GM19372 (cell line): ENCODE results near the gene PCOLCE2.
A peak's percentile ranks its signal among the peaks of the same experiment; 100 is the strongest.

Source experiments
- ATAC-seq: cut with Tn5 transposase; IDR thresholded peaks from one replicate; pipeline ENCODE4 v1.9.1; 2021; ENCODE audit warnings: mild to moderate bottlenecking, low read depth, moderate library complexity; ENCODE audit not compliant: unreplicated experiment

Gene PCOLCE2

DNA sequence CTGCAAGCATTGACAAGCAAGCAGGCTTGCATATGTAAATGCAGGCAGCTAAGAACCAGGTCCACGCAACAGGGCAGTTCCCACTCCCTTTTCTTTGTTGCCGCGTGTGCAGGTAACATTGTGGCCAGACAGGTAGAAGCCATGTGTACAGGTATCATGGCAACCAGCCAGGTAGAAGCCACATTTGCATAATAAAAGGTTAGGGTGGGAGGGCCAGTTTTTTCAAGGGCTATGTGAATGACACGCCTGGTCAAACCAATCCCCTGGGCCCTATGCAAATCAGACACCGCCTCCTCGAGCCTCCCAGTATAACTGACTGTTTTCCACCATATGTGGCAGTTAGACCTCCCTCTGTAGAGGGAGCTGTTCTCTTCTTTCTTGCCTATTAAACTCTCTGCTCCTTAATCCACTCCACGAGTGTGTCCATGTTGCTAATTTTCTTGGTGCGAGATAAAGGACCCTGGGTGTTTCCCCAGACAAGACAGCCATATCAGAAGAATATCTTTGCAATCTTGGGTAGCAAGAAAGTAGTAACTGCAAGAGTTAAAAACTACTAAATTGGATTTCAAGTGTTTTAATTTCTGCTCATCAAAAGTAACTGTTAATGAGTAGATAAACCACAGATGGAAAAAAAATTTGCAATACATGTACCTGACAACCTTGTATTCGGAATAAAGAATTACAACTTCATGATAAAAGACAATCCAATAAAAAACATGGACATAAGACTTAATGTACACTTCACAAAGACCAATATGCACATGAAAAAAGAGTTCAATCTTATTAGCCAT, 21.8 kb downstream of the PCOLCE2 start:
- no peak for ATAC-seq

DNA sequence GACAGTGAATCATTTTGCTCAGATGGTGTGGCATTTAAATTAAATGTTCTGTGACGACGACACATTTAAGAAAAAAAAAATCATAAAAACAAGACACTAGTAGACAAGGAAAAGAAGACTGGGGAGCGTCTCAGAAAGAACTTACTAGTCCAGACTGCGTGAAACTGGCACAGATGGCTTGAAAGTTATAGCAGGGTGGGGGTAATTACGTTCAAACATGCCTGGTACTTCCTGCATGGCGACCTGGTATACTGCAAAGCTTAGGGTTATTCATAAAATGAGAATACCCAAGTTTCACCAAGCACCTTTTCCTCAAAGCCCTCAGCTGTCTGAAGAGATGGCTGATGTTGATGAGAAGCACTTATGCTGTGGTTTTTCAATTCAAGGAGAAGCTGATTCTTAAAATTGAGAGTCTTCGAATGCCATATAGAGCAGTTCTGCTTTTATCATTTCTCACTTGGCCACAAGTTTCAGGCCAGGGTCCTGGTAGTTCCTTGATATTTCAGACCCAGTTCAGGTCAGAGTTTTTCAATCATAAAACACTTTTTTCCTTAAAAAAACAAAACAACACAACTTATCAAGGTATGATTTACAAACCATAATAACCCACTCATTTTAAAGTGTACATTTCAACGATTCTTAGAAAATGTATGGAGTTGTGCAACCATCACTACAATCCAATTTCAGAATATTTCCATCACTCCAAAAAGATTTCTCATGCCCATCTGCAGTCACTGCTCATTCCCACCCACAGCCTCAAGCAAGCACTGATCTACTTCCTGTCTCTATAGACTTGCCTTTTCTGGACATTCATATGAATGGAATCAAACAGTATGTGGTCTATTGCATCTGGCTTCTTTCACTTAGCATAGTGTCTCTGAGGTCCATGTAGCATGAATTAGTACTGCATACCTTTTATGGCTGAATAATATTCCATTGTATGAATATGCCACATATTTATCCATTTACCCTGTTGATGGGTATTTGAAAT, 24.7 kb downstream of the PCOLCE2 start:
- ATAC-seq = no peak

DNA sequence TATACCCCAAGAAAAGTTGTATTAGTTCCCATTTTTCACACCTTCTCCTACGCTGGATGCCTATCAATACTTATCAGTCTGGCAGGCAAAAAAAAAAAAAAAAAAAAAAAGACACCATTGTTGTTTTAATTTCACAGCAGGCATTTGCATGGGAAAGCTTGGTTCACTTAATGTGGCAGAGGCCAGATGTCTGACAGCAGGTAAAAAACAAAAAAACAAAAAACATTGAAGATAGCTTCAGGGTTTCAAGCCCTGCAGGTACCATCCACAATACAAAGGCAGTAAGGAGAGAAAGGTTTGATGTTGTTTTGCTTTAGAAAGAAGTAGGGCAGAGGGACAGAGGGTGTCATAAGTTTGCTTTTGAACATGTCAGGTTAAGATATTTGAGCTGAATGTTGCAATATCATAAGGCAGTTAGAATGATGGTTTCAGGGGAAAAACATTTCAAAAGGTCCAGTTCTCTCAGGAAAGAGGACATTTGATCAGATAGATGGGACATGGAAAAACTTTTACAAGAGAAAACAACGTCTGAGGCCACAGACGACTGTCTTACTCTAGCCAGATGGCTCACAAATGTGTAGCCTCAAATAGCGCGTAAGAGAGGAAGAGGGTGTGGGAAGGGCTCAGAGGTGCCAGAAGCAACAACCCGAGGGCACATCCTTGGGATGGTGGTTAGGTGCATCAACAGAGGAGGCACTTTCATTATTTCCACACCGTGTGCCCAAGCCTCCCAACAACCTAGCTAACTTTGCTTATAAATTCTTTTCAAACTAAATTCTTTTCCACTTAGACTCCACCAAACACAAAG, 25.7 kb downstream of the PCOLCE2 start:
- ATAC-seq = no peak

DNA sequence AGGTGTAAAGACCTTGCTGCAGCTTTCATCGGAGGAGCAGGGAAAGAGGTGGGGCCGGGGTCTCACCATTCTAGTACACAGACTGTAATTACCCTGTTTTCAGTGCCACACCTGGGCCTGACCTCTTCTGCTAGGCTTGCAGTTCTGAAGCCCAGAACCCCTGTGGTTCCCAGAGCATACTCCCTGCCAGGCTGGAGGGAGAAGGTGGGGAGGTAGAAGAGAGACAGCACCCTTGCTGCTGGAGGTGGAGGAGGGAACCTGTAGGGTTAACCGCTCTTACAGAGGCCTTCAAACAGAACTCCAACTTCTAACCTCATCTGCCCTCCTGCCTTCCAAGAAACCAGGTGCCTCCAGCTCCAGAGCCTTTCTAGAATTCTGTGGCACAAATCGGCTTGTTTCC, 27.0 kb downstream of the PCOLCE2 start:
- no peak for ATAC-seq

DNA sequence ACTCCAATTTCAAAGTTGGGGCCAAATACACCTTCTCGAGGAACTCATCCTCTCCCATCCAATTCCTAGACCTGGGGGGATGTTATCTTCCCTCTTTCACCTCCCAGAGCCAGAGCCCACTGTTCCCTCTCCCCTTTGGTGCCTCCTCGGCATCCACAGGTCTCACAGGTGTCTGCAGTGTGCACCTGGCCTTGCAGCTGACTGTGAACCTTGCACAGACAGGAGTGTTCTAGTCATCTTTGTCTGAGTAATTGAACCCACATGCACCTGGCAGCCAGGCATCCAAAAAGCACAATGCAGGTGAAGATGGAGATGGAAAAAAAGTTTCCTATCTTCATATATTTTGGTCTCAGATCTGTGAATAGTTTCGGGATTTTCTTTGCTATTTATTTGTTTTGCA, 30.8 kb downstream of the PCOLCE2 start:
- no peak for ATAC-seq

DNA sequence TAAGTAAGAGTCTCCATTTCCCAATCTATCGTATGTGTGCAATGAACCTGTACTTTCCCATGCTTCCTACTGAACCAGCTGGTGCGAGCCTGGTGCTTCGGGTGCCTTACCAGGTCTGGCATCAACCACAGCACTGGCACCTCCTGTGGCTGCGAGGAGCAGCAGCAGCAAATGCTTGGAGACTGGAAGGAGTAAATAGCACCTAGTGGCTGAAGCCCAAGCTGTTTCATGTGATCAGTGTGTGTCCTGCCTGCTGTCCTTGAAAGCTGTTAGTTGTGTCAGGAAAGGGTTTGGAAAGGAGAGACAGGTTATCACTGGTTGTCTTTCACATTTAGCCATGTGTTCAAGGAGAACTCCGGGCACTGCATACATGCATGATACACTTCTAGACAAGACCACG, 31.8 kb downstream of the PCOLCE2 start:
- no peak for ATAC-seq

DNA sequence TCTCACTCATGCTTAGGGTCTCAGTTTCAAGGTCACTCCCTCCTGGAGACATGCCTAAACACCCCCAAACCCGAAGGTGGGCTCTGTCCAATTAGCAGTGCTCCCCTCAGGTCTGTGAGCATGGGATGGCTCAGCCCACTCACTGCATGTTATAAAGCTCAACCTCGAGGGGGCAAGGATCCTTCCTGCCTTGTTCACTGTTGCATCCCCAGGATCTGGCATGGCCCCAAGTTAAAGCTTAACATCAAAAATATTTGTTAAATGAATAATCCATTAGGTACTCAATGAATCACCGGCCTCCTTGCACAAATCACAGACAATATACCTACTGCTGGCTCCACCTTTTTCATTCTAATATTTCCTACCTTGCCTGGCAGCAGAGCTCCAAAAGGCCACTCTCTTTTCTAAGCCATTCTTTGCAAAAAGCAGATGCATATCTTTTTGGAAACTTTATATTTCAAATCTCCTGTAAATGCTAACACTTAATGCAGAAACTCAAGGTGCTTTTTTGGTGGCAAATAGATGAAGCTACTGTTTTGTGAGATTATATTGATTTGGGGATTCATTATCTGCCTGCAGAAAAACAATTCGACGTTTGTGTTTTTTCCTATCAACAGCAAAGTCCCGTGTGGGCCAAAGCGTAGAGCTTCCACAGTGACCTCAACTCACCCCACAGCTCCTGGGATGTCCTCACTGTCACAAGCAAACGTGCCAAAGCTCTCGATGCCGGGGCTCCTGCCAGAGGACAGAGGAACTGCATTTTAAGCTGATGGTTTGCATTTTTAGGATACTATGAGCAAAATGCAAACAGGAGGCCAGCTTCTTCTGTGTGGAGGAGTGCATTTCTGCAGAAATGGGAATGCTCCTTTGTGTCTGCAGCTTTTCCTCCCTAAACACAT, 35.4 kb downstream of the PCOLCE2 start:
- ATAC-seq = no peak

DNA sequence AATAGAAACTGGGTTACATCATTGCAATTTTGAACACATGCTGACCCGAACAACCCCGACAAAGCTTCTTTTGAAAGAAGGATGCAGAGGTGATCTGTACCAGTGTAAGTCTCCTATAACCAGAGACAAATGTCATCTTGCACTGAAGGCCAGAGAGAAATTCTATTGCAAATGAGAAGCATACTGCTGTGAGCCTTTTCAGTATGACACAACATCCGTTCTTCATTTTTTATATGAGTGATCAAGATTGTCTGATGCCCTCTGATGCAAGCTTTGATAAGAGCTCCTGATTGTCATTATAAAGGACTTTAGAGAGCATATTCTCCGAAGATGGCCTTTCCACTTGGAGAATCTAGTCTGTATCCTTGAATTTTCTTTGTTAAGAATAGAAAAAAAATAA, 36.9 kb downstream of the PCOLCE2 start:
- ATAC-seq = no peak

DNA sequence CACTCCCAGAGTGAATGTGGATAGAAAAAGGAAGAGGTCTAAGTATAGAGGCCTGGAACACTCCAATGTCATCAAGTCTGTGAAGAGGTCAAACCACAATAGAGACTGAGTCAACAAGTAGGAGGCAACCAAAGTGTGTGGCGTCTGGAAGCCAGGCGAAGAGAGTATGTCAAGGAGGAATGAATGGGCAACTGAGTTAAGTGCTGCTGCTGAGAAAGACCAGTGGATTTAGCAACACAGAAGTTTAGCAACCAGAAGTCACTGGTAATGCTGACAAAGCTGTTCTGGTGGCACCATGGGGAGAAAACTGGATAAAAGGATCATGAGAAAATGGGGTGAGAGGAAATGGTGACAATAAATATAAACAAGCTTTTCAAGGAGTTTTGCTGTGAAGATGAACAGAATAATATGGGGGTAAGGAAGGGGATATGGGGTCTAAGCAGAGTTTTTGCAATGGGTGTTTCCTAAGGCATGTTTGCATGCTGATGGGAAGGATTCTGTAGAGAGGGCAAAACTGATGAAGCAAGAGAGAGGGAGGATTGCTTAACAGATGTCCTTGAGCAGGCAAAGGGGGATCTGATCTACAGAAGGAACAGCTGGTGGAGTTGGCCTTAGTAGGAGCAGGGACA, 38.4 kb downstream of the PCOLCE2 start:
- ATAC-seq = no peak

DNA sequence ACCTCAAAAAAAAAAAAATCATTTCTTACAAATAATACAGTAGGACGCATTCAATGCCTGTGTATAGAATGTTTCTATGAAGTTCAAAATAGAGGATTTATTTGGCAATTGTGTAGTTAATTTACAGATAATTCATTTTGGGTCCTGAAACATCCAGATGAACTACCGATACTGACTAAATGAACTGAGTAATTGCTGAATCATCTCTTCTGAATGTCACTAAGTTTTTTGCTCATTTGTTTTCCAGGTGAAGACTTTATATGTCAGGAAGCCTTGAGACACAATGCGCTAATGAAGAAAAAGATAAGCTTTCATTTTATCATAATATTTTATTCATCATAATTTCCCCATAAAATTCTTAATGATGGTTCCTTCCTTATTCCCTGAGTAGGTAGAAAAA, 39.7 kb downstream of the PCOLCE2 start:
- ATAC-seq = no peak

DNA sequence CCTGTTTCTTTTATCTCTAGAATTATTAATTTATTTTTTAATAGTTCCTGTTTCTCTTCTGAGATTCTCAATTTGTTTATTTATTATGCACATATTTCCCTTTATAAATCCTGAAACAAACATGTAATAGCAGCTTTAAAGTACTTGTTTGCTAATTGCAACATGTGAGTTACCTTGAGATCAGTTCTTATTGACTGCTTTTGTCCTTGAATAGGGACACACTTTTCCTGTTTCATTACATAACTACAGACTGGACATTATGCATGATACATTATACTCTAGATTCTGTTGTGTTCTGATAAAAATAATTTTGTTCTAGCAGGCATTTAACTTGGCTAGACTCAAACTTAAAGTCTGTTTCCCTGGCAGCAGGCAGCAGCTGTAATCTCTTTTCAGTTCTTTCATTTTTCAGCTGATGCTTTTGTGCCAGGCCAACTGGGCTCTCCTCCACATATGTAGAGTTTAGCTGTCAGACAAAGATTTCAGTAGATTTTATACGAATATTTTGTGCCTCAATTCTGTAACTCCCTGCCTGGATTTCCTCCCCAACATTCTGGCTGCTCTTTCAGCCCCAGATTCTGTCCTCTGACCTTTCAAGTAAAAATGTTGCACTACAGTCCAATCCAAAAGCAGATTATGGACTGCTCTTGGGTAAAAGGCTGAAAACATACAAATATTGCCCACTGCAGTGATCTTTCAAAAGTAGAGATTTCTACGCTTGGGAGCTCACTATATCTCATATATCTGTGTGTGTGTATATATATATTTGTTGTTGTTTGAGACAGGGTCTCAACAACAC, 41.9 kb downstream of the PCOLCE2 start:
- no peak for ATAC-seq

DNA sequence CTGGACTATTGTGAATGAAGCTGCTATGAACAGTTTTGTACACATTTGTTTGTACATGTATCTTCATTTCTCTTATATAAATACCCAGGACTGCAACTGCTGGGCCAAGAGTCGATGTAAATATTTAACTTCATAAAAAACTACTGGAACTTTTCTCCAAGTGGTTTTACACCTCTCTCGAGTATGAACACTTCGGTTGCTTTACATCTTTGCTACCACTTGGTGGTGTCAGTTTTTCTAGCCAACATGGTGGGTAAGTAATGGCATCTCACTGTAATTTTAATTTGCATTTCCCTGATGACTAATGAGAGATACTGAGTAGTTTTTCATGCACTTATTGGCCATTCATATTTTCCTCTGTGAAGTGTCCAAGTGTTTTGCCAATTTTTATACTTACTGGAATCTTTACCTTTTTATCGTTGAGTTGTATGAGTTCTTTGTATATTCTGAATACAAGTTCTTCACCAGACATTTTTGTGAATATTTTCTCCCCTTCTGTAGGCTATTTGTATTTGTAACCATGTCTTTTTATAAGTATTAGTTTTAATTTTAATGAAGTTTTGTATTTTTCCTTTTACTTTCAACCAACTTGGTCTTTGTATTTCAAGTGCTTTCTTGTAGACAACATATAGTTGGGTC, 44.4 kb downstream of the PCOLCE2 start:
- no peak for ATAC-seq

DNA sequence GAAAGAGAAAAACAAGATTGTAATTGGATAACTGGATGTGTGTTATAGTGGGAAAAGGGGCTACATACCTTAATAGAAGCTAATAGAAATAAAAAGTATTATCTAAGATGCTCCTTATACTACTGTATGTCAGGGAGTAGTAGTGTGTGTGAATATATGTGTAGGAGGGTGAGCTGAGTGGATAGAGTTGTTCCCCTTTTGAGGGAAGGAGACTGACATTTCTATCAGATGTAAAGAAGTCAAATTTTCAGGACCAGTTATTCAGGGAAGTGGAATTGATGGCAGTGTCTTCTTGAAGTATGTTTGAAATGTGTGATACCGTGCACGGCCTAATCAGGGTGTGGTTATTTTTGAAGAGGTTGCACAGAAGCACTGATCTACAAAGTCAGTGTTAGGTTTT, 49.1 kb downstream of the PCOLCE2 start:
- no peak for ATAC-seq

DNA sequence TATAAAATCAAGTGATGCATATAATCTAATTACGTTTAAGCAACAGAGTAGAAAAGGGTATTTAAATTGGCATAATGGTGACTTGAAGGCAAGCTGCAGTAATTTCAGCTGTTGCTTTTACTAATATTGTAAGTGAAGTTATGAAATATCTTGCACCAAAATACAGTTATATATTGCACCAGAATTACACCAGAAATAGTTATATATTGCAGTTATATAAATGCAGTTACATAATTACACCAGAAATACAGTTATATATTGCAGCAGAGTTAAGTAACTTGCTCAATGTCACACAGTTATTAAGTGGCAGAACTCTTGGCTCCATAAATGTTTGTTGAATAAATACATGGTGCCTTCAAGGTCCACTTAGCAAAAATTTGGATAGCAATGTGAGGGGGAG, 51.4 kb downstream of the PCOLCE2 start:
- ATAC-seq = no peak

DNA sequence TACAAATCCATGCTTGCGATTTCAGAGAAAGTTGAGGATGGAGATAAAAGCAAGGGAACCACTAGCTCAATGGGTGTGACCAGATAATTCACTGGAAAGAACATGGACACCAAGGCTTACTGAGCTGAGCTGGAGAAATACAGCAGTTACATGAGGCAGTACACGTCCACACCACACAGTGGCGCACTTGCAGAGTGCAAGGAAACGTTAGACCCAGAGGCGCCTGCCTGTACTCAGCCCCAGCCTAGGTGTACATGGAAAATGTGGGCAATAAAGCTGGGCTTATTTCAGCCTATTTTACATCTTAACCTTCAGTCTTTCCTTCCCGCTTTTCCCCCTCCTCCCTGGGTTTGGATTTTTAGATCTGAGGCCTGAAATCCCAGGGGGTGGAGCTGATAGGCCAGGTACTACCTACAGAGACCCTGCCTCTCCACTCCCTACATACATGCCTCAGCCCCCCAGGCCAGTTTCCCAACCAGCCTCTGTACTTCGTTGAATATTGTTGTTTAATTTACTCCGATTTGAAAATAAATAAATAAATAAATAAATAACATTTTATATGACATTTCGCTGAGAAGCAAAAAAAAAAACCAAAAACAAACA, 60.1 kb downstream of the PCOLCE2 start:
- ATAC-seq = peak; percentile 100

DNA sequence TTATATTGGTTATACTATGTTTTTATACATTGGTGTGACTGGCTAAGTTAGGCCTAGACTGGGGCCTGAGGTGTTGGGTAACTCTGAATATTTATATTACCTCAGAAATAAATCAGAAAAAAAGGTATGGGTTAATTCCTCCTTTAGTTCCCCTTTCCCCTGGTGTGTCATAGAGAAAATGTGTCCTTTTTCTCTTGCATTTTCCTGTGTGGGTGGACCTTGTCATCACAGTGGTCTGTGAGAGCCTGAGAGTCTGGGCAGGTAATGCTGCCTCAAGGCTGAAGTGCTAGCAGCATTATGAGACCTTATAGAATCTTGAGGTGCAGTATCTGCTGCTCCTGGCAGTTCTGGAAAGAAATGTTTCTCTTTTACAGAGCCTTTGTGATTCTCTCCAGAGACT, 69.7 kb downstream of the PCOLCE2 start:
- no peak for ATAC-seq

DNA sequence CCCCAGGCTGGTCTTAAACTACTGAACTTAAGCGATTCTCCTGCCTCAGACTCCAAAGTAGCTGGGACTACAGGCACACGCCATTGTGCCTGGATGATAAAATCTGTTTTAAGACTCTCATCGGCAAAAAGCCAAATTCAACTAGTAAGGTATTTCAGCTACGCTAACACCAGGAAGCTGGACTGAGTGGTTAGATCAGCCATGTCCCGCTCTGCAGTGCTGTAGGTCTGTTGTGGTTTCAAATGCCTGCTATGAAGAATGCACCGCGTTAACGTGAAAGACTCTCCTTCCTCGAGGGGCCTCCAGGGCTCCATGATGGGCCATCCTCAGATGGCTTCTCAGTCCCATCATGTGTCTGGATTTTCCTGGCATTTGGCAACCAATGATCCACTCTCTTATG, 70.2 kb downstream of the PCOLCE2 start:
- ATAC-seq = no peak

DNA sequence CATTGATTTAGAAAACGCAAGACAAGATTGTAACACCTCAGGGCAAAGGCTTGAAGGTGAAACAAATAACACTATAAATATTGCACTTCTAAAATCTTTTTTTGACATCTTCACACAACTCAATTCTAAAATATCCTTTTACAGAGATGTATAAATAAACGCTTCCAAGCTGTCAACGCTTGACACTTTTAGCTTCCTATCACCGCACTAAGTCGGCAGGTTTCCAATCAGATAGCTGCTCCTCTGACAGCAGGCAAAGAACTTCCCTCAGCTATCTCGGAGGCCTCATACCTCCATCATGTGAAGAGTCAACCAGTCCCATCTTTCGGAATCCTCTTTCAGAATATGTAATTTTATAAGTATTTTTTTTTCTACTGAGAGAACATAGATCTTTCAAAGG, 71.0 kb downstream of the PCOLCE2 start:
- ATAC-seq = no peak
